ENCODE measurements around the gene CEP104. TPM values are rescaled to one million over a fixed set of nuclear protein-coding genes. Genes with fewer than 3 reads are reported as not detected.
A peak's percentile ranks its signal among the peaks of the same experiment; 100 is the strongest.

CEP104 gene
- total and polyA plus RNA-seq, 10 donors = 4.5 to 49.4 (median 33.4) TPM

DNA sequence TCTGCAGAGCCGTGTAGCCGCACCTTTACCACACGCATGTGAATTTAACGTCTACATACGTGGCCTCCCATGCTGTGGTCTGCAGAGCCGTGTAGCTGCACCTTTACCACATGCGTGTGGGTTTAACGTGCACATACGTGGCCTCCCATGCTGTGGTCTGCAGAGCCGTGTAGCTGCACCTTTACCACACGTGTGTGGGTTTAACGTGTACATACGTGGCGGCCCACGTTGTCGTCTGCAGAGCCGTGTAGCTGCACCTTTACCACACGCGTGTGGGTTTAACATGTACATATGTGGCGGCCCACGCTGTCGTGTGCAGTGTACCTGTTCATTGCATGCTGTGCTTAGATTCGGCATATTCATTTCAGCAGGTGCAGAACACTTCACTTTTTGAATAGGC, 17.7 kb upstream of the CEP104 start:
- peak; percentile 32 for DNase-seq
- Histone ChIP-seq H3K27me3 (replicated peaks in 1 of 7) (no peaks in the 10 kb centered on the region), H3K36me3 (peaks cover 0 to 98% (median 75%) of the 10 kb centered on the region in 6 donors), H3K4me3 (no peak overlapping the region), H3K27ac (no peak overlapping the region), H3K9me3 (peaks cover 0 to 15% (median 12%) of the 10 kb centered on the region in 8 donors), H3K4me1 (no peaks in the 10 kb centered on the region)
- 94 to 97% (median 95%) methylated on average over 23 of the region's 23 CpGs for WGBS, 5 donors
- intact Hi-C loops (cut with DNase I; ENCODE audit: low total_unique reads) = no loop called here
- TF ChIP-seq, protein P1, sequence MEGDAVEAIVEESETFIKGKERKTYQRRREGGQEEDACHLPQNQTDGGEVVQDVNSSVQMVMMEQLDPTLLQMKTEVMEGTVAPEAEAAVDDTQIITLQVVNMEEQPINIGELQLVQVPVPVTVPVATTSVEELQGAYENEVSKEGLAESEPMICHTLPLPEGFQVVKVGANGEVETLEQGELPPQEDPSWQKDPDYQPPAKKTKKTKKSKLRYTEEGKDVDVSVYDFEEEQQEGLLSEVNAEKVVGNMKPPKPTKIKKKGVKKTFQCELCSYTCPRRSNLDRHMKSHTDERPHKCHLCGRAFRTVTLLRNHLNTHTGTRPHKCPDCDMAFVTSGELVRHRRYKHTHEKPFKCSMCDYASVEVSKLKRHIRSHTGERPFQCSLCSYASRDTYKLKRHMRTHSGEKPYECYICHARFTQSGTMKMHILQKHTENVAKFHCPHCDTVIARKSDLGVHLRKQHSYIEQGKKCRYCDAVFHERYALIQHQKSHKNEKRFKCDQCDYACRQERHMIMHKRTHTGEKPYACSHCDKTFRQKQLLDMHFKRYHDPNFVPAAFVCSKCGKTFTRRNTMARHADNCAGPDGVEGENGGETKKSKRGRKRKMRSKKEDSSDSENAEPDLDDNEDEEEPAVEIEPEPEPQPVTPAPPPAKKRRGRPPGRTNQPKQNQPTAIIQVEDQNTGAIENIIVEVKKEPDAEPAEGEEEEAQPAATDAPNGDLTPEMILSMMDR (IDR thresholded peaks at IDR 0.05 in 8 of 11, conservative IDR thresholded peaks at IDR 0.05 in 3 of 11) = no peak
- no peak for TF ChIP-seq POLR2AphosphoS5 (IDR thresholded peaks at IDR 0.05)
- TF ChIP-seq POLR2A (IDR thresholded peaks at IDR 0.05) = no peak

DNA sequence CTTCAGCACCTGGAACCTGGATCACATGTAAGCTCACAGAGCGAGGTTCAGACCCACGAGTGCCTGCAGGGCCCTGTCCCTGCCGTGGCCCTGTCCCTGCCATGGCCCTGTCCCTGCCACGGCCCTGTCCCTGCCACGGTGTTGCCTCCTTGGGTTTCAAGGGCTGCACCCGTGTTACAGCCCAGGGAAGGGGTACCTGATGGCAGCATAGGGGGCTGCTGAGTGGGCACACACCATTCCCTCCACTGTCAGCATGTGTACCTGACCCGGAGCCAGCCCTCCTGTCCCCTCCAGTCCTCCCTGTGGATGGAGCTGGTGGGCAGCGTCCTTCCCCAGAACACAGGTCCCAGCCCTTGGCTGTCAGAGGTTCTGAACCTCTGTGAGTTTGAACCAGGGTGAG, 15.5 kb upstream of the CEP104 start:
- peak; percentile 48 for DNase-seq

DNA sequence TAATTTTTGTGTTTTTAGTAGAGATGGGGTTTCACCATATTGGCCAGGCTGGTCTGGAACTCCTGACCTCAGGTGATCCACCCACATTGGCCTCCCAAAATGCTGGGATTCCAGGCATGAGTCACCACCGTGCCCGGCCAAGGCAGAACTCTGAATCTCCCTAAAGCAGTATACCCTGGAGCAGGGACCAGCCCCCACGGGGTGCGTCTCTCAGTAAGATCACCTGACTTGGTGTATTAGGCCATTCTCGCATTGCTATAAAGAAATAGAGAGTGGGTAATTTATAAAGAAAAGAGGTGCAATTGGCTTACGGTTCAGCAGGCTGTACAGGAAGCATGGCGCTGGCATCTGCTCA, 14.4 kb upstream of the CEP104 start:
- no peak for DNase-seq
- WGBS, 5 donors = 93 to 98% (median 96%) methylated on average over 7 of the region's 7 CpGs
- TF ChIP-seq POLR2A (IDR thresholded peaks at IDR 0.05) = no peak
- TF ChIP-seq POLR2AphosphoS5 (IDR thresholded peaks at IDR 0.05) = no peak
- TF ChIP-seq, protein P1 (IDR thresholded peaks at IDR 0.05 in 8 of 11, conservative IDR thresholded peaks at IDR 0.05 in 3 of 11) = no peak
- Histone ChIP-seq H3K4me1 (no peaks in the 10 kb centered on the region), H3K4me3 (no peak overlapping the region), H3K27ac (no peak overlapping the region), H3K36me3 (peaks cover 0 to 98% (median 74%) of the 10 kb centered on the region in 6 donors), H3K9me3 (no peaks in the 10 kb centered on the region), H3K27me3 (replicated peaks in 1 of 7) (no peaks in the 10 kb centered on the region)
- intact Hi-C loops (cut with DNase I; ENCODE audit: low total_unique reads) = no loop called here

More for the DNA sequence above, 15.5 kb upstream of the CEP104 start:
- Histone ChIP-seq H3K4me1 (no peaks in the 10 kb centered on the region), H3K36me3 (peaks cover 0 to 98% (median 72%) of the 10 kb centered on the region in 6 donors), H3K27ac (no peak overlapping the region), H3K4me3 (no peak overlapping the region), H3K27me3 (replicated peaks in 1 of 7) (no peaks in the 10 kb centered on the region), H3K9me3 (no peaks in the 10 kb centered on the region)
- WGBS, 5 donors = 88 to 100% (median 90%) methylated on average over 4 to 8 of the region's 8 CpGs
- intact Hi-C loops (cut with DNase I; ENCODE audit: low total_unique reads) = no loop called here
- no peak for TF ChIP-seq POLR2AphosphoS5 (IDR thresholded peaks at IDR 0.05)
- TF ChIP-seq POLR2A (IDR thresholded peaks at IDR 0.05) = no peak
- TF ChIP-seq, protein P1 (IDR thresholded peaks at IDR 0.05 in 8 of 11, conservative IDR thresholded peaks at IDR 0.05 in 3 of 11) = no peak

DNA sequence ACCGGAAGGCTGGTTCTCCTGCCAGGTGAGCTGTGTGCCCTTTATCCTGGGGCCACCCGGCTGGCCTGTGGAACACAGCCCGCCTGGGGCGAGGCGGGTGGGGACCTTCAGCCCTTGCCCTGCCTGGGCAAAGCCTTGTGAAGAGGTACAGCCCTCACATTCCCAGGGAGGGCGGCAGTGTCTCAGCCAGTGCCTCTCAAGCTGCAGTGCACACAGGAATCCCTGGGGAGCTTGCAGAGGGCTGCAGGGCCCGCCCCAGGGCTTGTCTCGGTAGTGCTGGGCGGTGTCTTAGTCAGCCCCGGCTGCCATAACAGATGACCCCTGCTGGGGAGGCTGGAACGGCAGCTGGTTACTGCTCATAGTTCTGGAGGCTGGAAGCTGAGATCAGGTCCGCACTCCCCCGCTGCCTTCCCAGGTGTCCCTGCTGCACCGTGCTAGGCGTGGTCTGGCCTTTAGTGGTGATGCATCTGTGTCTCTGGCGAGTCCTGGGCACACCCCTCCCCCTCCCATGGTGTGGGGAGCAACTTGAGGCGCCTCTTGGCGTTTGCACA, 12.8 kb upstream of the CEP104 start:
- peaks cover 0 to 94% (median 68%) of the 10 kb centered on the region in 6 donors for H3K36me3 ChIP-seq
- WGBS, 5 donors = 85 to 90% (median 89%) methylated on average over 8 to 18 of the region's 18 CpGs
- TF ChIP-seq POLR2AphosphoS5 (IDR thresholded peaks at IDR 0.05) = no peak
- TF ChIP-seq POLR2A (IDR thresholded peaks at IDR 0.05) = no peak
- TF ChIP-seq, protein P1 (IDR thresholded peaks at IDR 0.05 in 8 of 11, conservative IDR thresholded peaks at IDR 0.05 in 3 of 11) = no peak
- H3K4me1 ChIP-seq = no peaks in the 10 kb centered on the region
- intact Hi-C loops (cut with DNase I; ENCODE audit: low total_unique reads) = no loop called here
- H3K4me3 ChIP-seq = no peak overlapping the region
- no peak for DNase-seq
- no peak overlapping the region for H3K27ac ChIP-seq
- H3K27me3 ChIP-seq (replicated peaks in 1 of 7) = no peaks in the 10 kb centered on the region
- H3K9me3 ChIP-seq = no peaks in the 10 kb centered on the region

Data from spleen (tissue), 11 donors.